Hematopoietic multipotent progenitor cell treated with erythropoietin and hydrocortisone succinate and interleukin-3 and kit ligand, for 17 days (in vitro differentiated cells): ENCODE measurements around the gene ARMC3.

Experiments used
- DNase-seq: peaks from one replicate; pipeline ENCODE4 v3.0.0-alpha.2; 2015; ENCODE audit warnings: low spot score

ARMC3 gene

GRCh38 chr10:22992075-22992474 lies 64.2 kb downstream of the ARMC3 start:
- DNase-seq: no peak

- no peak for DNase-seq
Measured at GRCh38 chr10:22992621-22993020, 64.8 kb downstream of the ARMC3 start.

- no peak for DNase-seq
Measured at GRCh38 chr10:22993314-22993713, 65.5 kb downstream of the ARMC3 start.

GRCh38 chr10:22997096-22997495 lies 69.2 kb downstream of the ARMC3 start:
- DNase-seq: no peak

- no peak for DNase-seq
Measured at GRCh38 chr10:22998091-22998490, 70.2 kb downstream of the ARMC3 start.

- DNase-seq: no peak
Measured at GRCh38 chr10:22999942-23000341, 72.1 kb downstream of the ARMC3 start.

- DNase-seq: no peak
Measured at GRCh38 chr10:23001901-23002516, 74.2 kb downstream of the ARMC3 start.

GRCh38 chr10:23005150-23005549 lies 77.3 kb downstream of the ARMC3 start:
- DNase-seq: no peak

- no peak for DNase-seq
Measured at GRCh38 chr10:23013581-23014335, 85.9 kb downstream of the ARMC3 start.

GRCh38 chr10:23015021-23015707 lies 87.3 kb downstream of the ARMC3 start:
- DNase-seq: no peak

GRCh38 chr10:23016636-23017035 lies 88.8 kb downstream of the ARMC3 start:
- no peak for DNase-seq

- DNase-seq: no peak
Measured at GRCh38 chr10:23019633-23020032, 91.8 kb downstream of the ARMC3 start.

GRCh38 chr10:23021430-23021829 lies 93.6 kb downstream of the ARMC3 start:
- no peak for DNase-seq

GRCh38 chr10:23024002-23024401 lies 96.1 kb downstream of the ARMC3 start:
- DNase-seq: no peak

- no peak for DNase-seq
Measured at GRCh38 chr10:23031318-23031717, 103.5 kb downstream of the ARMC3 start.

- no peak for DNase-seq
Measured at GRCh38 chr10:23034790-23035189, 106.9 kb downstream of the ARMC3 start.

GRCh38 chr10:23035569-23035968 lies 107.7 kb downstream of the ARMC3 start:
- no peak for DNase-seq

- DNase-seq: no peak
Measured at GRCh38 chr10:23037152-23037551, 109.3 kb downstream of the ARMC3 start.

GRCh38 chr10:23037561-23037960 lies 109.7 kb downstream of the ARMC3 start:
- DNase-seq: no peak

GRCh38 chr10:23038172-23038571 lies 110.3 kb downstream of the ARMC3 start:
- no peak for DNase-seq

- DNase-seq: no peak
Measured at GRCh38 chr10:23040002-23040401, 112.1 kb downstream of the ARMC3 start.

GRCh38 chr10:23046027-23046426 lies 118.2 kb downstream of the ARMC3 start:
- DNase-seq: no peak
